ENCODE results near the gene ARHGAP6. TPM values are rescaled to one million over a fixed set of nuclear protein-coding genes. Genes with fewer than 3 reads are reported as not detected.

ARHGAP6 gene
- total and polyA plus RNA-seq, 9 of the 15 experiments (the other 6 are each of a cell fraction or from before 2014, with no cell fraction given), result 12.5 to 63.6 (median 41.8) TPM

GRCh38 chrX:11321986-11322385, 343.7 kb downstream of the ARHGAP6 start:
- no peaks in the 10 kb centered on the region for H3K9me1 ChIP-seq (ENCODE audit: control insufficient read depth, insufficient read depth, low read length)
- TF ChIP-seq LEF1 (IDR thresholded peaks at IDR 0.05) (no peak), PREB (CRISPR knock-in tag; IDR thresholded peaks at IDR 0.05) (no peak), MEIS2 (IDR thresholded peaks at IDR 0.05; ENCODE audit: partially characterized antibody) (peak; percentile 12), NR3C1 (CRISPR knock-in tag; IDR thresholded peaks at IDR 0.05) (no peak), GTF2F1 (IDR thresholded peaks at IDR 0.05; ENCODE audit: low read depth, low read length) (no peak), NR0B1 (IDR thresholded peaks at IDR 0.05; ENCODE audit: partially characterized antibody) (no peak), ZNF134 (CRISPR knock-in tag; conservative IDR thresholded peaks at IDR 0.05) (no peak), PML (IDR thresholded peaks at IDR 0.05; ENCODE audit: low read length) (no peak), NEUROD1 (IDR thresholded peaks at IDR 0.05; ENCODE audit: borderline replicate concordance, low read depth, low read length, partially characterized antibody) (no peak), CBFA2T3 (IDR thresholded peaks at IDR 0.05) (0 out of 2 replicates have a peak, but pooled peaks have one; percentile 3), CEBPG (CRISPR knock-in tag; IDR thresholded peaks at IDR 0.05) (no peak), CEBPG (tag; conservative IDR thresholded peaks at IDR 0.05 in 1 of 2, IDR thresholded peaks at IDR 0.05 in 1 of 2) (0 out of 4 replicates have a peak, but pooled peaks of 1 of the 2 experiments have one; percentile 25), CREM (IDR thresholded peaks at IDR 0.05; ENCODE audit: low read depth) (peak; percentile 31; the same call in 1 of the 2 replicates)
- peaks cover 60% of the 10 kb centered on the region for H3K79me2 ChIP-seq (ENCODE audit: control insufficient read depth, insufficient read depth, low read length)
- H3K27ac ChIP-seq (ENCODE audit: extremely low read depth, low read depth, low read length), result no peak overlapping the region
- H3K4me3 ChIP-seq, result no peak overlapping the region
- intact Hi-C loops (cut with micrococcal nuclease) (no loop called here), in situ Hi-C loops (cut with MboI) (no loop called here)
- H3K4me2 ChIP-seq (ENCODE audit: insufficient read depth, low read length), result no peak overlapping the region
- no peaks in the 10 kb centered on the region for H3K27me3 ChIP-seq (ENCODE audit: control insufficient read depth in 2 of 2, insufficient read depth in 2 of 2, low read length in 2 of 2)
- H3K9ac ChIP-seq (ENCODE audit: insufficient read depth in 1 of 2, low read depth in 2 of 2, low read length in 2 of 2), result no peak overlapping the region
- no peaks in the 10 kb centered on the region for H4K20me1 ChIP-seq (replicated peaks; ENCODE audit: control insufficient read depth, insufficient read depth, low read length)
- DNase-seq (ENCODE audit: extremely low read depth in 1 of 4, low spot score in 3 of 4) (no peak), ATAC-seq (no peak), FAIRE-seq (peak; percentile 68)
- ChIA-PET POLR2A (no interaction called here), CTCF (ENCODE audit: low intra/inter-chr PET ratio) (no interaction called here)
- peaks cover 5% of the 10 kb centered on the region; the same call in 1 of the 3 replicates for H3K36me3 ChIP-seq (ENCODE audit: control insufficient read depth, insufficient read depth, low read length)
- H2AFZ ChIP-seq (ENCODE audit: low read depth, low read length), result no peak overlapping the region
- H3K4me1 ChIP-seq (replicated peaks in 1 of 2; ENCODE audit: control insufficient read depth in 2 of 2, insufficient read depth in 2 of 2, low read length in 2 of 2), result peaks cover 0 to 9% of the 10 kb centered on the region in 2 experiments; a peak in 3 of 5 replicates
- no TSS peak for BruUV-seq (replicated peaks)
- 3% methylated on average over 2 of the region's 2 CpGs for WGBS (ENCODE audit: insufficient coverage, low coverage, missing lambda C conversion rate)
- no peaks in the 10 kb centered on the region; the same call in 1 of the 2 replicates for H3K9me3 ChIP-seq (replicated peaks; ENCODE audit: control insufficient read depth, insufficient read depth, low read depth, low read length)
